Fibroblast of the conjunctiva (primary cell): Measurements from ENCODE around the gene LPCAT2.
"Not testable (repeated sequence)": the region's sequence is repeated elsewhere in the genome, so short reads cannot be mapped to it uniquely, and the experiment has no call there.

ENCODE experiments used
- DNase-seq: peaks from one replicate; pipeline ENCODE4 v3.0.0-alpha.2; 2010; ENCODE audit warnings: low read depth

LPCAT2 gene

DNA sequence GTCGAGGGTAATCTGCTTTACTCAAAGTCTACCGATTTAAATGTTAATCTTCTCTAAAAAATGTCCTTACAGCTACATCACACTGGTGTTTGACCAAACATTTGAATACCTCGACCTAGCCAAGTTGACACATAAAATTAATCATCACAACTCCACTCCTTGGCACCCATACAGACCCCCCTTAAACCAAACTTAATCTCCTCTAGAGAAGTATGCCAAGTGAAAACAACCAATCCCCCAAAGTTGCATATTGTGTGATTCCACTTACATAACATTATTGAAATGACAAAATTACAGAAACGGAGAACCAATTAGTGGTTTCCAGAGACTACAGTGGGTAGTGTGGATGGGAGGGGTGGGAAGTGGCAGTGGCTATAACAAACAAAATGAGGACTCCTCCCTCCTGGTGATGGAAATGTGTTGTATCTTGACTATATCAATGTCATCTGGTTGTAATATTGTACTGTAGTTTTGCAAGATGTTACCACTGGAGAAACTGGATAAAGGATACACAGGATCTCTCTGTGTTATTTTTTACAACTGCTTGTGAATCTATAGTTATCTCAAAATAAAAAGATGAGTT lies 97.0 kb downstream of the LPCAT2 start:
- peak; percentile 6 for DNase-seq

GRCh38 chr16:55613613-55614335 lies 104.9 kb downstream of the LPCAT2 start:
- no peak for DNase-seq

- DNase-seq, result no peak
Measured at GRCh38 chr16:55615071-55615470, 106.2 kb downstream of the LPCAT2 start.

GRCh38 chr16:55615670-55616069 lies 106.8 kb downstream of the LPCAT2 start:
- DNase-seq, result not testable (repeated sequence)

DNA sequence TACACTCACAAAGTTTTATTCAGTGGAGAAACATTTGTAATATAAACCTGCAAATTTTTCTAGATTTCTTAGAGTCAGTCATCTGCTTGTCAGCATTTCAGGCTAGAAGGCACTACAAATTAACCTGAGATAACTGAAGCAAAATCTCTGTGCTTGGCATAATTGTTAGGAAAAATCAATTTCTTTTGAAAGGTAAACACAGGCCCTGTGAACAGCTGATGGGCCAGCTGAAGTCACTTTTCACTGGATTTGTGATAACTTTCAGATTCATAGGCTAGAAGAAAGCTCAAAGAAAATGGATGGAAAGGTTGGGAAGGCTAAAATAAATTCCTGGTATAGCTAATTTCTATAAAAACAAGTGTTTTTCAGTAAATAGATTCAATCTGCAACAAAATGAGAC lies 112.9 kb downstream of the LPCAT2 start:
- no peak for DNase-seq

DNA sequence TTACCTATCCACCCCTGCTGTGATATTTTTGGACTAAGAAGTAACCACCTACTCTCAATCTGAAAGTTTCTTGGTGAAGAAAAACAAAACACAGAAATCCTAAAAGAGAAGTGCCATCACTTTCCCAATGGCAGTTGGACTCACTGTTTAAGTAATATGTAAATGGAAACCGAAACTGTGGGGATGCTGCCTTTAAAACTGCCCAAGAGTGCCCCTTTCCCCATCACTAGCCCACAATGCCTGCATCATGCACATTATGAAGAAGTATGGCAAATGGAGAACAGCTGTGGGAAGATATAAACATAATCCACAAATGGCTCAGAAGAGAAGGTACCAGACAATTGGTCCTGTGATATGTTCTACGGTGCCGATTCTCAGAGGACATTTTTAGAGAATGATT lies 113.4 kb downstream of the LPCAT2 start:
- no peak for DNase-seq

GRCh38 chr16:55622930-55623561 lies 114.2 kb downstream of the LPCAT2 start:
- DNase-seq, result no peak

GRCh38 chr16:55623640-55624039 lies 114.8 kb downstream of the LPCAT2 start:
- DNase-seq, result no peak

GRCh38 chr16:55624696-55625095 lies 115.8 kb downstream of the LPCAT2 start:
- DNase-seq, result no peak

DNA sequence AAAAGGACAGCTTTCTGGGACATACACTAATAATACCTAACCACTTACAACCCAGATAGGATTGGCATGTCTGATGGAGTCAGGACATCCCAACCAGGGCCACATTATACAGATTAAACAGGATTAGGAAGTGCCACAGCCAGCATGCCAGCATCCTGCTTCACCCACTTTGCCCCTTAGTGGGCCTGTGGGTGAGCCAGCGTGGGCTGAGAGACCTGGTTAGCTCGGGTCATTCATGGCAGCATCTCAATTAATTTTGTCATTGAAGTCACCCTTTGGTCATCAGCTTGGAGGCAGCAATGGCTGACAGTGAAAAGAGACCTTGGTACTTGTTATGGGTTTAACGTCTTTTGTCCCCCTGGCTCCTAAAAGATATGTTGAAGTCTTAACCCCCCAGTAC lies 117.0 kb downstream of the LPCAT2 start:
- DNase-seq, result no peak

DNA sequence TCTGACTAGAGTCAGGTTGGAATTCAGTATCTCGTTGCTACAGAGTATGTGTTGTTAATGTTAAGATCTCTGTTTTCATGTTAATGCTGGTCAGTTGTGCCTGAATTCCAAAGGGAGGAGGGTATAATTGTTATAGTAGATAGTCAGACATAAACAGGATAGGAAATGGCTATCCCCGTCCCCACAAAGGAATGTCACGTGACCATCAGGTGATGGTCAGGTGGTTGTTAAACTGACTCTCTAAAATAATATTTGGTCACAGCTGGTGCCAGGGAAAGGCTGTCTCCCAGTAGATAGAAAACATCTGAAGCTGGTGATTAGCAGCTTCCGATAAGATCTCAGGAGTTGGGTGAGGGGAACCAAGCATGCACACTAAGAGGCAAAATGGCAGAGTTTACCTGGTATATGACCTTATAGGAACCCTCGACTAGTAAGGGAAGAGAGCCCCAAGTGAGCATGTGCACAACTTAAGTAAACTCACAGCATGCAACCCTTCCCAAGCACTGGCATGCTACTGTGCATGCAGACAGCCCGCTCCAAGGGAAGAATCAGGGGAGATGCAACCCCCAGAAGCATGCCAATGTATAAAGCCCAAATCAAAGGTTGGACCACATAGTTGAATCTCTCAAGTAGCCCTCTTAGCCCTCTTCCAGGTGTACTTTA lies 119.6 kb downstream of the LPCAT2 start:
- no peak for DNase-seq

DNA sequence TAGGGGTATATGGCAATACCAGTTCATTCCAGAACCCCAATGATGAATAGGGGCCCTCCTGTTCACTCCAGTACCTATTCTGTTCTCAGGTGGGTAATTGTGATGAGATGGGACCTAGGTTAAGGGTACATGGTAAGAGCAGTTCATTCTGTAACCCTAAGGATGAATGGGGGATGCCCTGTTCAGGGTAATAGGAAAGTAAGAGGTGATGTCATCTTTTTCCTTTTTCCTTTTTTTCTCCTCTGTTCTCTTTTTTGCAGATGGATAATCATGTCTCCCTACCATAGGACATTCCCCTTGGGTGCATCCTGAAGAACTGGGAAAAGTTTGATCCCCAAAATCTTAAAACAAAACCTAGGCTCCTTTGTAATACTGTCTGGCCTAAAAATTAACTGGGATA lies 121.9 kb downstream of the LPCAT2 start:
- no peak for DNase-seq

DNA sequence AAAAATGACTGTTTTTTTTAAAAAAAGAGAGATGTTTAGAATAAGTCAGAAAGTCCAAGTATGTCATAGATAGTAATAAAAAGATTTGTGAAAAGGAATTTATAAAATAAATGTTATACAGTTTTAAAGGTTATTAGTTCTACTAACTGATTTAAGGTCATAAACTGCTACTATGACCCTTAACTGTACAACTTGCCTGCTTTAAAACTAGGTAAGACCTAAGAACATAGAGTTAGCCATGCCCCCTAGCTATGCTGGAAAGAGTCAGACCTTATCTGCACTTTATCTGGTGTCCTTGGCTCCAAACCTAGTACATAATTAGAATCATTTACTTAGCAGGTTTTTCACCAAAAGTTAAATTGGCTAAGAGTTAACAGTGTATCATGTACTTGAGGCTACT lies 123.4 kb downstream of the LPCAT2 start:
- no peak for DNase-seq

GRCh38 chr16:55634193-55634592 lies 125.3 kb downstream of the LPCAT2 start:
- DNase-seq, result no peak
